CD4-positive, alpha-beta T cell treated with Interleukin-10 for 1 hour (primary cell): Measurements from ENCODE around the gene KLK13.
A peak's percentile ranks its signal among the peaks of the same experiment; 100 is the strongest.

Experiments
- DNase-seq: peaks from one replicate; pipeline ENCODE4 v3.0.0-alpha.2; 2020

Gene KLK13

DNA sequence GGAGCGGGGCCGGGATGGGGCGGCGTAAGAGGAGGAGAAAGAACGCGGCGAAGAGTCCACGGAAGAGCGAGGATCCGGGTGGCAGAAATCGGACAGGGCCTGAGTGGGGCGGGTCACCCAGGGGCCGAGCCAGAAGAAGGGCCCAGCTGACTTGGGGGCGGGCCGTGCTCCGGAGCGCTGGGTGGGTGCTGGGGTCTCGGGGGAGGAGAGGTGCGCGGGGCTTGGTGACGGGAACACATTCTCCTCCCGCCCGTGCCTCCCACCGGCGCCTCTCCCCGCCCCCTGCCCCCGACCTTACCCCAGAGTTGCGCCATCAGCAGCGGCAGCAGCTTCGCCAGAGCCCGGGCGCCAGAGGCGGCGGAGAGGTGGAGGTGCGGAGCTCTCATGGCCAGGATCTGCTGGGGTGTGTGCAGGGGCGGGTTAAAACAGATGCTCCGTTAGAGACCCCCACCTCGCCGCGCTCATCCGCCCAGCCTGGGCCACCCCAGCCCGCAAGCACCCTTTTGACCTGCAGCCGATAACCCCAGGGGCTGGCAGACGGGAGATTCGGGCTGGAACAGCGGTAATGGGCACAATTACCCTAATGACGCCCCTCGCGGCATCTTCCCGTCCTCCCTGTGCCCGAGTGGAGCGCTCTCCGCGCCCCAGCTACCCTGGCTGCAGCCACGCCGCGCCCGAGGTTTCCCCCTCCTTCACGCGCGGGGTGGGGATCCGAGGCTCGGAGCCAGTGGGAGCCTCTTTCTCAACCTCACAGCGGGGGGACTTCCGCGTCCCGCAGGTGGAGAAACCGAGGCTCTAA, 45.9 kb downstream of the KLK13 start:
- DNase-seq: no peak

DNA sequence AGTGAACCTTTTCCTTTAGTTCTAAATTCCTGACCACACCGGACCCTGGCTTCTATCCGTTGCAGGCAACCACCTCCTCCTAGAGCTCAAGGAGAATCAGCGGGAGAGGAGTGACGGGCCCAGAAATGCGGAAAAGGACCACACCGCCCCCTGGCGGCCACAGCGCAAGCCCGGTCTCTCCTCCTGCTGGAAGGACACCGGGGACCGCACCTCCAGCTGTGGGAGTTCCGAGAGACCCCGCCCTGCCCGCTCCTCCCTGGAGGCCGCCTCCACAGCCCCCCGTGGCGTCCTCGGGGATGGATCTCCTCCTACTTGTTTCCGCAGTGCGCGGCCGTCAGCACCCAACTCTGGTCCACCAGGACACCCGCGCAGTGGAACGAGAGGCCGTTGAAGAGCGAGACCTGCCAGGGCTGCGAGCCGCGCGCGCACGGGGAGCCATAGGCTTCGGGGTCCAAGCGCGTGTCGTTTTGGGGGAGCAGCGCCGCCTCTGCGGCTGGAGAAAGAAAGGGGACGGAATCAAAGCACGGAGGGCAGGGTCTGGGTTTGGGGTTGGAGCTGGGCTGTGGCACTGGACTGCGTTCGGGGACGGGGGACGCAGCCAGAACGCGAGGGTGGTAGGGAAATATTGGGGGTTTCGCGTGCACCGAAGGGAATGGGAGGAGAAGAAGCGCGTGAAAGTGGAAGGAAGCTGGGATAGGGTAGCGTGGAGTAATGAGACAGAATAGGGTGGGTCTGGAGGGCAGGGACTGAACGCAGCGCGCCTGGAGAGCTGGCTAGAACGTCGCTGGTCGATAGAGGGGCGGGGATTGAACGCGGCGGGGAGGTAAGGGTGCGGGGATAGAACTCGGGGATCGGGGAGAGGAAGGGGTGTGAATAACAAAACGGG, 47.9 kb downstream of the KLK13 start:
- DNase-seq: peak; percentile 53

- no peak for DNase-seq
Observed at GRCh38 chr19:51015691-51016267, 49.1 kb downstream of the KLK13 start.

DNA sequence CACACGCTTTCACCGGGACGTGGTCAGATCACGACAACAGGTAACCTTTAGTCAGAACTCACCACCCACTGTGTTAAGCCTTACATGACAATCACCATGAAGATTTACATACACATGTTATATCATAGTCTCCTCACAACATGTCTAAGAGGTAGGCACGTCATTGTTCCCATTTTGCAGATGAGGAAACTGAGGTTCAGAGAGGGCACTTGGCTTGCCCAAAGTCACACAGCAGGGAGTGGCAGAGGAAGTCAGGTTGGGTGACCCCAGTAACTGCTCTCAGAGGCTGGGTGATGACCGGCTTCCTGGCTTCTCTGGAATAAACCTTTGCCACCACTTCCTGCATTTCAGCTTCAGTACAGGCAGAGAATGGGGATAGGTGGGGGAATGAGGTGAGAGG, 50.6 kb downstream of the KLK13 start:
- no peak for DNase-seq

GRCh38 chr19:51012661-51013190, 52.2 kb downstream of the KLK13 start:
- no peak for DNase-seq

GRCh38 chr19:51010066-51010795, 54.7 kb downstream of the KLK13 start:
- DNase-seq: no peak

GRCh38 chr19:51009061-51009891, 55.6 kb downstream of the KLK13 start:
- DNase-seq: no peak

DNA sequence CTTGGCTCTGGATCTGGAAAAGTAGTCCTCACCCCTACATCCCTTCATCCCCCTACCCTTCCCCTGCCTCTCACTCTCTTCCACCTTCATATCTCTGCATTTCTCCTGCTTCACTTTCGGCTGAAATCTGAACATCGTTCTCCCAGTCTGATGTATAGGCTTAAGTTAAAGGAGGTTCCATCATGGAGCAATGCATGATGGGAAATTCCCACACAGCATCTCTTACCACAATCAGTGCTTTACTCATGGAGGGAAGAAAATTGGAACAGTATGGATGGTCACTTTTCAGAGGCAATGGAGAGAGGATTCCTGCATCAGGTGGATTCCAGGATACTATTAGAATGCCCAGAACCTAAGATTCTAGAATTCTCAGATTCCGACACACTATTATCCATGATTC, 57.4 kb downstream of the KLK13 start:
- DNase-seq: no peak

DNA sequence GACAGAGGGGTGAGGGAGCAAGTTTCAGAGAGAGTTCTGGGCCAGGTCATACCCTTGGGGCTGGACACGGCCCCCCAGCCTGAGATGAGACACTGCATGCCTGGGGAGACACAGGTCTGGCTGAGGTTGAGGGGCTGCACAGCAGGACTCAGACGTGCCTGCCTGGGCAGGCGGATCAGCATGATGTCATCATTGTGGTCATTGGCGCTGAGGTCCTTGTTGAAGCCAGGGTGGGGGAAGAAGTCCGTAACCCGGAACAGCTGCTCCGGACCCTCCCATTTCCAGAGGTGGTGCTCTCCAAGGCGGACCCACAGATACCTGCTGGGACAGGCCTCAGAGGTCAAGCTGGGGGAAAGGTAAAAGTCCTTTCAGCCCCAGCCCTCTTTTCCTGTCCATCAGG, 58.5 kb downstream of the KLK13 start:
- DNase-seq: no peak
